GM10266 (cell line): ENCODE measurements around the gene JTB.

Experiments used
- DNase-seq: peaks from one replicate; pipeline ENCODE4 v3.0.0; 2012; ENCODE audit errors: extremely low spot score
- TF ChIP-seq, protein P1 (sequence below): IDR thresholded peaks from 2 replicates; pipeline ENCODE4 v1.5.1; 2012; ENCODE audit warnings: mild to moderate bottlenecking, low read depth; ENCODE audit not compliant: control insufficient read depth, insufficient read depth; ENCODE audit errors: missing control alignments

The JTB gene

DNA sequence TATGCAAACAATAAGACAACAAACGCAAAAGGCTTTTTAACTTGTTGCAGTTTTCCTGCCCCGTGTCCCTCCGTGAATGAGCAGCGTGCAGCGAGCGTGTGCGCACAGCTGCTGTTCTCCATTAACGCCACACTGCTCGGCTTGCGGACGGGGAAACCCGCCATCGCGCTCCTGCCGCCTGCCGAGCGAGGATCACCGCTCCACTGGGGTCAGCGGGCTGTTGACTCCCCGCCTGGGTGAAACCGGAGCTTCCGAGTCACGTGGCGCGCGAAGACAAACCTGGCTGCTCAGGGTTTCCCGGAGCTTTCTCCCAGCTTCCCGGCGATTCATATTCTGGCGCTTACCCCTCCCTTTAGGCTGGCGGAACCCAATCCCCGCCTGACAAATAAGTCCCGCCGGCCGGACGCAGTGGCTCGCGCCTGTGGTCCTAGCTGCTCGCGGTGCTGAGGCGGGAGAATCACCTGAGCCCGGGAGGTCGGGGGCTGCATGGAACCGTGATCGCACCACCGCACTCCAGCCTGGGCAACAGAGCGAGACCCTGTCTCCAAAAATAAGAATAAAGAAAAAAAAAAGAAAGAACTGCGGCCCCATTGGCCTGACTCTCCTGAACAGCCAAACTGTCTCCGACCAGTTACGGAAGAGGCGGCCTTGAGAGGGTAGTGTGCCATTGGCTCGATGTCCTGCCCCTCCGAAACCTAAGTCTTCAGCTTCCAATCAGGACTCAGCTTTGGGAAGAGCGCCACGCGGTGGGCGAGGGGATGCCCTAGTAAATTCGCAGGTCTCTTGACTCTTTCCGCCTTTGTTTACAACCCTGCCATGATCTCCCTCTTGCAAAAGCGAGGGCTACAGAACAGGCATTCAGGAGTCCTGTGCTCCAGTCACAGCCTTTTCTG lies 10.1 kb downstream of the JTB start, which contains the start of gene CREB3L4:
TSS of gene CREB3L4 (plus strand) at position 796 of the 893 bp plus-strand sequence. CDS start 624 bp downstream, outside the sequence.
- peak; percentile 90 for DNase-seq
- TF ChIP-seq, protein P1, sequence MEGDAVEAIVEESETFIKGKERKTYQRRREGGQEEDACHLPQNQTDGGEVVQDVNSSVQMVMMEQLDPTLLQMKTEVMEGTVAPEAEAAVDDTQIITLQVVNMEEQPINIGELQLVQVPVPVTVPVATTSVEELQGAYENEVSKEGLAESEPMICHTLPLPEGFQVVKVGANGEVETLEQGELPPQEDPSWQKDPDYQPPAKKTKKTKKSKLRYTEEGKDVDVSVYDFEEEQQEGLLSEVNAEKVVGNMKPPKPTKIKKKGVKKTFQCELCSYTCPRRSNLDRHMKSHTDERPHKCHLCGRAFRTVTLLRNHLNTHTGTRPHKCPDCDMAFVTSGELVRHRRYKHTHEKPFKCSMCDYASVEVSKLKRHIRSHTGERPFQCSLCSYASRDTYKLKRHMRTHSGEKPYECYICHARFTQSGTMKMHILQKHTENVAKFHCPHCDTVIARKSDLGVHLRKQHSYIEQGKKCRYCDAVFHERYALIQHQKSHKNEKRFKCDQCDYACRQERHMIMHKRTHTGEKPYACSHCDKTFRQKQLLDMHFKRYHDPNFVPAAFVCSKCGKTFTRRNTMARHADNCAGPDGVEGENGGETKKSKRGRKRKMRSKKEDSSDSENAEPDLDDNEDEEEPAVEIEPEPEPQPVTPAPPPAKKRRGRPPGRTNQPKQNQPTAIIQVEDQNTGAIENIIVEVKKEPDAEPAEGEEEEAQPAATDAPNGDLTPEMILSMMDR, result peak; percentile 62

DNA sequence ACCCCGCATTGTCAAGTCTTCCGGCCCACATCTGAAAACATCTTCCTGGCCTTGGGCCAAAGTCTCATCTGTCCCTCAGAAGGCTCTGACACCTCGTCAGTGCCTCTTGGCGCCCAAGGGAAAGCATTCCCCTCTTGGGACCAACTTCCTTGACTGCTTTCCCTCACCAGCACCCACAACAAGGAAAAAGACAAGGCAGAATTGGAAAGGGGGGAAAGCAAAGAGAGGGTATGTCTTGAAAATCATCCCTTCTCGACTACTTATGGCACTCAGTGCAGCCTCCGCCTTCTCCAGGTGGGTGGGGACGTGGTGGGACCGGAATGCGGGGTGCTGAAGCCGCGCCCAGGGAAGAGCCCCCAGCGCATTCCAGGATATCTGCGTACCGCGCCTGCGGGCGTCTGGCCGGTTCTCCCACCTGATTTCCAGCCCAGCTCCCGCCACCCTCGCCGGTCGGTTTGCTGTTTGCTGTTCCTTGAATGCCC lies 13.6 kb downstream of the JTB start:
- no peak for DNase-seq
- TF ChIP-seq, protein P1, result no peak

DNA sequence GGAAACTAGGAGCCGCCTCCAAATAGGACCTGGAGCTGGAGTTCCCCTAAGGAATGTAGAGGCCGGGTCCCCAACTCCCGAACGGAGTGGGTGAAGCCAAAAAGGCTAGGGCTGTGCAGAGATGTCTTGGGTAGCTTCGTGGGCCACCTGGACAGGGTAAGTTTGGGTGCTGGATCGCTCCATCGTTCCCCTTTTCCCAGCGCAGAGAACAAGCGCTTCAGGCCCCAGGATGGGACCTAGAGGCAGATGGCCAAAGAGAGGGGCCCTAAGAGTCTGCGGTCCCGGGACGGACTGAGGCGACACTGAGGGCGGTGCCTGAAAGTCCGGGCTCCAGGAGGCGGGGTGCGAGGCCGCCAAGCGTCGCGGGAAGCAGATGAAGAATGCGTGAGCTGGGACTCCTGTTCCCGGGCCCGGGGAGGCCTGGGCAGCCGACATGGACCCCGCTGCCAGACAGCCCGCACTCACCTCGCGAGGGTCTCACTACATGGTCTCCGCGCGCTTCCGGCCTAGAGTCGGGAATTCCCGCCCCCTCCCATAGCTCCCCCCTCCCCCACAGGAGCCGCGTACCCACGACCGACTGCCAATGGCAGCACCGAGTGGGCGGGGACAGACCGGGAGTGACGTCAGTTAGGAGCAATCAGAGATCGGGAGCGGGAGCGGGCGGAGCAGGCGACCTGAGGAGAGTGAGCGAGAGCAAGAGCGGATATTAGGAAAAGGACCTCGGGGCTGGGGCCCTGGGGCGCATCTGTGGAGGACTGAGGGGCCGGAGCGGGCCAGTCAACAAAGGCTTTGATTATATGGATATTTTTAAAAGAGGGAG lies 14.2 kb downstream of the JTB start, which contains the start of gene SLC39A1:
TSS of gene SLC39A1 (minus strand) at position 508 of the 820 bp plus-strand sequence. CDS start 822 bp downstream, outside the sequence.
- peak; percentile 89 for DNase-seq
- TF ChIP-seq, protein P1, result no peak

DNA sequence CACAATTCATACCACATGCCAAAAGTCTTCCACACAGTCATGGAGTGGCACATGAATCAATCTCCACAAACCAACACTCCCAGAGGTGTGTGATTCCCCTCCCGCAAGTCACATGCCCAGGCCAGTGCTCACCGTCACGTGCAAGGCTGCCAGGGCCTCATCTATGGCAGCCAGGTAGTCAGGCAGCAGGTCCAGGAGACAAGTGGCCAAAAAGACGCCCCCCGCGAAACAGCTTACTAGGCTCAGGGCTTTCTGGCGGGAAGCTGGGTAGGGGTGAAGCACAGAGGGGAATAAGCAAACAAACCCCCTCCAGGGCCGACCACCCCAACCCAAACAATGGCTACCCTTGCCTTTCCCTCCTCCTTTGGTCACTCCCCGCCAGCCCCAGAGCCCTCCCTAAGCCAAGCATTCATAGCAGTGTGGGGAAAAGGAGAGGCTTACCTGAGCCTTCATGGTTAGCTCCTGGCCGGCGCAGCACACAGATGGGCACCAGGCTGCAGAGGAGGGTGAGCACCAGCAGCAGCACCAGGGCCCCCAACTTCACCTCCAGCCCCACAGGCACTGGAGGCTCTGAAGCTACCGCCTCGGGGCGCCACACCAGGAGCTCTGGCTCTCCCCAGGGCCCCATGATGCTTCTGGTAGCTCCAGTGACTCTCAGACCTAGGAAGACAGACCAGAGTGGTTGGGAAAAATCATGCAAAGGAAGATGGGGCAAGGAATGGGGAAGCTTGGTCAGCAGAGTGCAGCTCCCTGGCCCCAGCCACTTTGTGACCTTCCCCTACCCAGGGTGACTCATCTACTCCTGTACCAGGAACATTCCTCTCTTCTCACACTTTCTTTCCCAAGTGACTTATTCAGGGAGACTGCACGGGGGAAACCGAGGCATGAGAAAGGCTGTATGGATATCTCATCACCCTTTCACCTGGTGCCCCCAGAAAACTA lies 15.1 kb downstream of the JTB start:
- TF ChIP-seq, protein P1, result peak; percentile 30
- no peak for DNase-seq

DNA sequence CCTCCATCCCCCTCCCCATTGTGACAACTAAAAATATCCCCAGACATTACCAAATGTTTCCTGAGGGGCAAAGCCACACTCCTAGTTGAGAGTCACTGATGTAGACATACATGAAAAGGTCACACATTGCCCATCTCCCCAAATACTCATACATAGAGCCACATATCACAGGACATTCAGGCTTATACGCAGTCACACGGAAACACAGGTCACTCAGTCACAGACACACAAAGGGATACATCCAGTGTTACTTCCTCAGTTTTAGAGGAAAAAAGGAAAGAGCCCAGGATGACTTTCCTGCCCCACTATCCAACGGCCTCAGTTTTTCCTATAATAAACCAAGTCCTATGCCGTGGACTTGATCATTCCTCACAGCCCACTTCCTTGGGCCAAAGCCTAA lies 16.1 kb downstream of the JTB start:
- TF ChIP-seq, protein P1, result no peak
- DNase-seq, result no peak

DNA sequence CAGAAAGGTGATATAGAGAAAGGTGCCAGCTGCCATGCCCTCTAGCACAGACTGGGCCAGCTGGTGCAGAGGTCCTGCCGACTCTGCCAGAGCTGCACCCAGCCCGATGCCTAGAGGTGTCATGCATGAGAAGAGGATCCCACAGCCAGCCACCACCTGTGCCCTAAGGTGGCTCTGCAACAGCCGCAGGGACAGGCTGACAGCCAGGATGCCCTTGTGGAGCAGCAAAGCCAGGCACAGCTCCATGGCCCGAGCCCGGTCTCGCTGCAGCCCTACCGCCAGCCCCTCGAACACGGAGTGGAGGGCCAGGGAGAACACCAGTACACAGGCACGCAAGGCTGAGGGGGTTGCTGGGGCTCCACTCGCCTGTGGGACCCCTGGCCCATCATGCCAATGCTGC lies 17.3 kb downstream of the JTB start:
- DNase-seq, result no peak
- TF ChIP-seq, protein P1, result no peak
